NT2/D1 (cell line): ENCODE data around the gene TNMD.

Experiments
- SUZ12 ChIP-seq: IDR thresholded peaks from 2 replicates; pipeline ENCODE4 v1.6.1; 2011; ENCODE audit not compliant: insufficient read length, insufficient read depth; ENCODE audit errors: extremely low read depth
- YY1 ChIP-seq: IDR thresholded peaks from 2 replicates; pipeline ENCODE4 v1.6.1; 2011; ENCODE audit not compliant: insufficient read length, insufficient read depth
- ZNF274 ChIP-seq: IDR thresholded peaks from 2 replicates; pipeline ENCODE4 v1.6.1; 2011; ENCODE audit warnings: mild to moderate bottlenecking, low read depth, low read length

DNA sequence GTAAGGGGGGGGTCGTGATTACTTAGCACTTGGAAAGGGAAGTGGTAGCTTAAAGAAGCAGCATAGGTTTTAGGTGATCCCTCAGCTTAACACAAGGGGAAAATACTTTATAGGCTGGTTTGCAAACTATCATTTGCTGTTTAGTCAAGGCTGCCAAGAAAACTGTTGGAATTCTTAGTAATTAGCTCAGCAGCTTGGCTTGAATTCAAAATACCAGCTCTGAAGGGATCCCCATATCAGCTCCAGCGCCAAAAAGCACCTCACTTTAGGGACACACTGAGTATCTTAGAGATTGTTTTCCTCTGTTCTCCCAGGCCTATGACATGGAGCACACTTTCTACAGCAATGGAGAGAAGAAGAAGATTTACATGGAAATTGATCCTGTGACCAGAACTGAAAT lies 8.8 kb downstream of the TNMD start:
- no peak for TF ChIP-seq YY1
- TF ChIP-seq ZNF274 = no peak
- no peak for TF ChIP-seq SUZ12
